ENCODE measurements around the gene CLEC16A.
A peak's percentile ranks its signal among the peaks of the same experiment; 100 is the strongest.
"Not testable (repeated sequence)": the region's sequence is repeated elsewhere in the genome, so short reads cannot be mapped to it uniquely, and the experiment has no call there.

The CLEC16A gene

DNA sequence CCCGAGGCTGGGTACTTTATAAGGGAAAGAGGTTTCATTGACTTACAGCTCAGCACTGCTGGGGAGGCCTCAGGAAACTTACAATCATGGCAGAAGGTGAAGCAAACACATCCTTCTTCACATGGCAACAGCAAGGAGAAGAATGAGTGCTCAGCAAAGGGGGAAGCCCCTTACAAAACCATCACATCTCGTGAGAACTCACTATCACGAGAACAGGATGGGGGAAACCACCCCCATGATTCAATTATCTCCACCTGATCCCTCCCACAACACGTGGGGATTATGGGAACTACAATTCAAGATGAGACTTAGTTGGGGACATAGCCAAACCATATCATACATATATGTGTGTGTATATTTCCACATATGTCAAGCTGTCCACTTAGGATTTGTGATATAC is 22.2 kb downstream of the CLEC16A start:
- DNase-seq: not testable (repeated sequence)

GRCh38 chr16:10967986-10968385 is 23.6 kb downstream of the CLEC16A start:
- no peak for DNase-seq

DNA sequence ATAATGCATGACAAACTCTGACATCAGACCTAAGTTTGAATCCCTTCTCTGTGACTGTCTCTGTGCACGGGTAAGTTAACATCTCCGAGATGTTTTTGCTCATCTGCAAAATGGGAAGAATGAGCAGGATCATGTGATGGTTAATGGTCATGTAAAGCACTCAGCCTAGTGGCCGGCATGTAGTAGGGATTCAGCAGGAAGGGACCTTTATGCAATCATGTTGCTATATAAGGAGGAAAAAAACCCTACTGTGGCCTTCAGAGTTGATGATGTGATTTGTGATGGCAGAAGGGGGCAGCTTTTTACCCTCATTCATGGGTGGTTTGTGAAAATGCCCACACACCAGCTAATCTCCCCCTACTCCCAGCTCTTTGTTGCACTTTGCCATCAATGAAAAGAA is 24.1 kb downstream of the CLEC16A start:
- DNase-seq: no peak

- DNase-seq: no peak
Observed at GRCh38 chr16:10969615-10970014, 25.3 kb downstream of the CLEC16A start.

DNA sequence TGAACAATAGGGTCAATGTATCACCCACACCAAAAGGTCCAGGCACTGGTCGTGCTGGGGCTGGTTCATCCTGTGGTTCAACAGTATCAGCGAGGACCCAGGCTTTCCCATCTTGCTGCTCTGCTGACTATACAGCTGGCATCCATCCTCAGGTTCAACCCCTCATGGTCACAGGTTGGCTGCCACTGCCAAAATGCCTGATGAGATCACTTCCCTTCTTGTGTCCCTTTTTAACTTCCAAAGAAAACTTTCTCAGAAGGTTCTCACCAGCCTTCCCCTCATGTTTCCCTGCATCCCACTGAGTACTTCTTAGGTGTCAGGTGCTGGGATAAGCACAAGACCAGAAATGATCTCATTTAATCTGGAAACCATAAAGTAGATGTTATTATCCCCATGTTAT is 25.7 kb downstream of the CLEC16A start:
- no peak for DNase-seq

DNA sequence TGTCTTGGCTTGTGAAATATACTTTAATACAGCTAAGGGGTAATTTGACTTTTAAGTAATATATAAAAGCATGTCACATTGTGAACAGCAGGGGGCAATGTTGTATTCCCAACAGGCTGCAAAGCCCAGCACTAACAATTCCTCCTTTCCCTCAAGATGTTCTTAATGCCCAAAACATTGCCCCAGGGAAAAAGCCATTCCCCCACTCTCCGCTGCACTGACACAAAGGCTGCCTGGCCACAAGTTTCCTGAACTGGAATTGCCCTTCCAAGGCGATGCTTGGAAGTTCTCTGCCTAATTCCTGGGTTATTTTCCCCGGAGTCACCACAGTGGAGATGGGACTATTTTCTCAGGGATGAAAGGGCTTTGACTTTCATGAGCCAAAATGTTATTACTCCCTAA is 27.2 kb downstream of the CLEC16A start:
- peak; percentile 23 to 78 for DNase-seq

DNA sequence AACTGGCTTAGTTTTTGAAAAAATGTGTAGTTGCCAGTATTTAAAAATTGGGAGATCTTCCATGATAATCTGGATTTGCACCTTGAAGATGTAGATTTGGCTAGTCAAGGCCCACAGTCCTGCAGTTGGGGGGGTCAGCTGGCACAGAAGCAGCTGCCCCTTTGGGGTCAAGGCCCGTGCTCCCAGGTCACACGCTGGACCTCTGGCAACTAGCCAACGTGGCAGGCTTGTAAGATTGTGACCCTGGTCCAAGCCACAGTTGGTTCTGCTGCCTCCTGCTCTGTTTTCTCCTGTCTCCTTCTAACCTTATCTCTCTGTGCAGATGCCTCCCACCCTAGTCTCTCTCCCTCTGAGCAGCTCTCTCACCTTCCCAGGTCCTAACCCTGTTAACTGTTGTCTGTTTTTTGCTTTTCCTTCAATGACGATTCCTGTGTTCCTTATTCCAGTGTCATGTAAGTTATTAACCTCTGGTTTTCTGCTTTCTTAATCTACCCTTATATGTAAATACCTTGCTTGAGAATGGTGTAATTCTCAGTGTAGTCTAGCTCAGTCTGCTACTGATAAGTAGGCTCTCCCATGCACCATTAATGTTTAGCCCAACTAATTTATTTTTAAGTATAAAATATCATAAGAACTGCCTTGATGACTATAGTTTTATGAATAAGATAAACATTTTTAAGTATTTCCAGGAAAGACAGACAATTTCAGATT is 27.9 kb downstream of the CLEC16A start:
- DNase-seq: no peak

DNA sequence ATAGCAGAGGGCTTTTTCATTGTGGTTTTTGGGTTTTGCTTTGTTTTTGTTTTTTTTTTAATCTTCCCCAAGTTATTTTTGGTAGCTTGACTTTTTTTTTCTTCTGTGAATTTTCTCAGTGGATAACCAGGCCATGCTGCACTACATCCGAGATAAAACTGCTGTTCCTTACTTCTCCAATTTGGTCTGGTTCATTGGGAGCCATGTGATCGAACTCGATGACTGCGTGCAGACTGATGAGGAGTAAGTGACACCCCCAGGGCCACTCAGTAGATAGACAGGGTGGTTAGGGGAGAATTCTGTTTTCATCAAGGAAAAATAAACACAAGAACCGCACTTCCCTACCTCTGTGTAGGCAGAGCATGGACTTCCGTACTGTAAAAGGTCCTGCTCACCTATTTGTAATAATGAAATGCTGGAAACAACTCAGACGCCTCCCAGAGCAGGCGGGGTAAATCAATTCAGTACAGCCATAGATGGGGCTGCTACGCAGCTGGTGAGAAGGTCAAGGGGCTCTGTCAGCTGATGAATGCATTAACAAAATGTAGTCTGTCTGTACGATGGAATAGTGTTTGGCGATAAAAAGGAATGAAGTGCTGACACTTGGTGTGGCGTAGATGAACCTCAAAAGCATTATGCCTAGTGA is 28.6 kb downstream of the CLEC16A start:
- no peak for DNase-seq

- no peak for DNase-seq
Observed at GRCh38 chr16:10976634-10977033, 32.3 kb downstream of the CLEC16A start.

GRCh38 chr16:10978124-10978523 is 33.8 kb downstream of the CLEC16A start:
- DNase-seq: no peak

DNA sequence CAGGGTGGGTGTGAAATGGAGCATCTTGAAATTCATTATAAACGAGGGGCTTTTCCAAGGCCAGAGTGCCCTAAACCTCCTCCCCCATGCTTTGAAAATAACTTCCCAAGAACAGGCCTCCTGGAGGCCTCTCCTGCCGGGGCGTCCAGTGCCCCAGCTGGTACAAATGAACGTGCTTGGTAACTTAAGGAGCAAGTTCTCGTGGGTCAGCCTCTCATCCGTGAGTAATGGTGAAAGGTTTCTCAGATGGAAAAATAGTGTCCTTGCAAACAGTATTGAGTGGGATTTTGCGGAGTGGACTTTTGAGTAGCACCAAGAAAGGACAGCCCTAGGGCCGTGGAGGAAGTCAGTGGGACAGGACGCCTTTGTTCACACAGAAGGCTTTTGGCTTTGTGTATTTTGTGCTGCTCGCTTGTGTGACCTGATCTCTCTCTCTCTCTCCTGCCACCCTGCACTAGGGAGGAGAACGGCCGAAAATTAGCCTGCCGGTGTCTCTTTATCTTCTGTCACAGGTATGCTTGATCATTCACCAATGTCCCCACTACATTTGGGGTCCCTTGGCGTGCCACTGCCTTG is 34.6 kb downstream of the CLEC16A start:
- DNase-seq: no peak

DNA sequence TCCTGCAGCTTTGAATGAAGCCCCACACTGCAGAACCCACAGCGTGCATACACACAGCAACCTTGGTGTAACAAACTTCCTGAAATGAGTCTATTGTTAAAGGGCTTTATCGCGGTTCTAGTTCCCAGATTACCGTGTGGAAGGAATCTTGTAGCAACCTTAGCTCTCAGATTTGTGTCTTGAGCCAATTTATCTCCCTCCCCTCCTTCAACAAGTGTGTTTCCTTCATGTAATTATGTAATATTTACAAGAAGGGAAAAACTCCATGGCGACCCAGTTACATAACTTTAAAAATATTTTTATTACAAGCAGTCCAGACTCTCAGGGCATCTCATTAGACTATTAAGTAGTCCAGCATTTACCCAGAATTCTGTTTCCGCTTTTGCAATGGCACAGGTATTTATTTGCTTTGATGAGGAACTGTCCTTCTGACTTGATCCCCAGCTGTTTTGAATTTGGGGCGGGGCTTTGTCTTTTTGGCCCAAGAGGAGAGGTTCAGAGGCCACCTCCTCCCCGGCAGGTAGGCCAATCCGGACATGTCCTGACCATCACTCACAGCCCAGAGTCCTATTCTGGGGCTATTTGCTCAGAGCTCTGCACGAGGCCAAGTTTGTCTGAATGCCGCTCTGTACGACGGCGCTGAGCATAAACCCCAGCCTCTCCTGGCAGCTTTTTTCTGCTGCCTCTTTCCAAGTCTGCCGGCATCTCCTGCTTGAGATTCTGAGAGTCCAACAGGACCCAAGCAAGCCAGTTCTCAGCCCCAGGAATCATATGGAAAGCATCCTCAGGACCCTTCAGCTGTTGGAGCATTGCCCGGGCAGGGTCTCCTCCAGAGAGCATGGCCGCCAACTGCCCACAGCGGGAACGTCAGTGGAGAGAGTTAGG is 35.6 kb downstream of the CLEC16A start:
- DNase-seq: no peak

DNA sequence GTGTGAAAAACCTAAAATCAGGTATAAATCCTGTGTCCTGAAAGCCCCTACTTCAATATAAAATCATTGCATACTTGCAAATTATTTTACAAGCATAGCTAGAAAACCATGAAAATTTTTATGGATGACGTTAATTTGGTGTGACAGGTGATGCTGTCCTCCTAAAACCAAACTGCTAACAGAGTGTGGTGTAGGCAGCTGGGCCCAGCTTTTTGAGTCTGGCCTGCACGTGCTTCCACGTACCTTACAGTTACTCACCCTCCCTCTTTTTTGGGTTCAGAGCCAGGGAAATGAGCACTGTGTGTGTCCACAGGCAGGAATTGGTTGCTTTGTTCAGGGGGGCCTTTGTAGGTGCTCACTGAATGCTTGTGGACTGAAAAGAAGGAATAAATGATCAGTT is 36.4 kb downstream of the CLEC16A start:
- DNase-seq: no peak

GRCh38 chr16:10981697-10982216 is 37.4 kb downstream of the CLEC16A start:
- DNase-seq: no peak

- no peak for DNase-seq
Observed at GRCh38 chr16:10982465-10983150, 38.2 kb downstream of the CLEC16A start.

DNA sequence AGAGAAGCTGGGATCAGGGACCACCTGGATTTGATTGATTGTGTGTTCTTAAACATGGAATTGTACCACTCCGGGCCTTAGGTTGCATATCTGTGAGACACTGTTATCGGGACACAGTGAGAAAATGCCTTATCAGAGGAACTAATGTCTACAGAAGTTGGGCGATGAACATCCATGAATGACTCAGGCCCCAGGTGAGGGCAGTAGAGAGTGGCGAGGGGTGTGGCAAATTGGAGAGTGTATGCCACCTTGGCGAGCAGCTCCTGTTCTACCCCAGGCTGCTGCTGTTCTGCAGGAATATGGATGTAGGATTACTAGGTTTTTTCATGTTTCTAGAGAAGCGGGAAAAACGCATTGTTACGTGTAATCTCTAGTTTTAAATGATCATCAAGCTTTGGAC is 38.8 kb downstream of the CLEC16A start:
- no peak for DNase-seq

GRCh38 chr16:10984509-10984908 is 40.1 kb downstream of the CLEC16A start:
- no peak for DNase-seq

DNA sequence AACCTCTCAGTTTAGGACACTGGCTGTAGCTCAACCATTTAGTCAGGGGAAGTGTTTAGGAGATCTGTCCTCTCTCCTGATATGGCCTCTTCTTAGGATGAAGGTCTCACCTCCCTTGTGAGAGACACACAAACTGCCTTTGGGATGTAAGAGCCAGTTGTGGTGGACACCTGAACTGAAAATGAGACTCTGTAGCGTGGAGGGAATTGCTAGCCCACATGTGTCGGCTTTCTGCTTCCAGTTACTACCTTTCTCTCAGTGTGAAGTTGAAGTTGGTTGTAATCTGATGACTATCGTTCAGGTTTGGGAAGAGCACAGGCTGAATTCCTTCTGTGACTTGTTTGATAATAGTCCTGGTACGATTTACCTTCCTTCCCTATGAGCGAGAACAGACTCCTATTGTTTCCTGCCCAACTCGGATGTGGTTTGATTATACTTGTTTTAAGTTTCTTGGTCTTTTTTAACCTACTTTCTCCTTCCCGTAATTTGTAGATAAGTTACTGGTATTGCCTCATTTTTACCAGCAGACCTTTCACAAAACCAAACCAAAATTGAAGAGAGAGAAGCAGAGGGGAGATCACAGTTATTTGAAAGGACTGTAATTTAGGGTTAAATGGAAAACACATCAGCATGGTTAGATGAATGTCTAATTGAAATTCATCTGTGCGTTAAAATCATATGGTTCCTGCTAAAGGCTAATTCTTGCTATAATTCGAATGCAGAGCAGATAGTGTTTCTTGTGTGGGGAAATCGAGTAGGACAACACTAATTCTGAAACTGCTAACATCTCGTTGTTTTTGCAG is 43.2 kb downstream of the CLEC16A start:
- no peak for DNase-seq

DNA sequence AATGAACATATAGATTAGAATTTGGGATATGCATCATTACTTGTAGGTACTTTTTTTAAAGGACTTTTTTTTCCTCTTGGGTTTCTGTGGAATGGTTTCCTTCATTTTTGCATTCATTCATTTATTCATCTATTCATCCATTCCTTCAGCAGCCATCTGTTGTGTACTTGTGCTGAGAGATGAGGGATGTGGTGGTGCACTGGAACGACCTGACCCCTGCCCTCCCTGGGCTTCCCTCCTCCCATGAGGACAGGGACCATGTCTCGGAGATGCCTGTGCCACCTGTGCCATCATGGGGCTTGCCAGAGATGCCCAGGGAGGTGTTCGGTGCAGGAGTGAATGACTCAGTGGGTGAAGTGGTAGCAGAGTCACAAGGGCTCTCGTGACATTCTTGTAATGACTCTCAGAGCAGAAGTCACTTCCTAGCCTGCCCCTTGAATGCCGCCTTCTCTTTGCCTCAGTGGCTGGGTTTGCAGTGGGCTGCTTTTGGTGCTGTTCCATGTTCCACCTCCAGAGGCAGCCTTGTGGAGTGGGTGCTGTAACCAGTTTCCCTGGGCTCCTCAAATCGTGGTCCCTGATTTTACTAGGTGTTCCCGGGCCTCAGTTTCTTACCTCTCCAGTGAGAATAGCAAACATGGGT is 43.9 kb downstream of the CLEC16A start:
- no peak for DNase-seq

- no peak for DNase-seq
Observed at GRCh38 chr16:10988879-10989278, 44.5 kb downstream of the CLEC16A start.

- DNase-seq: no peak
Observed at GRCh38 chr16:10989559-10989958, 45.2 kb downstream of the CLEC16A start.

Data from NCI-H446 (cell line).